NCI-H748 (cell line): ENCODE results near the gene PPM1B.
"Not testable (repeated sequence)": the region's sequence is repeated elsewhere in the genome, so short reads cannot be mapped to it uniquely, and the experiment has no call there.

Source experiments
- DNase-seq: peaks from one replicate; lab custom pipeline; 2025; ENCODE audit not compliant: unreplicated experiment; lab: John Stamatoyannopoulos, UW

Gene PPM1B

DNA sequence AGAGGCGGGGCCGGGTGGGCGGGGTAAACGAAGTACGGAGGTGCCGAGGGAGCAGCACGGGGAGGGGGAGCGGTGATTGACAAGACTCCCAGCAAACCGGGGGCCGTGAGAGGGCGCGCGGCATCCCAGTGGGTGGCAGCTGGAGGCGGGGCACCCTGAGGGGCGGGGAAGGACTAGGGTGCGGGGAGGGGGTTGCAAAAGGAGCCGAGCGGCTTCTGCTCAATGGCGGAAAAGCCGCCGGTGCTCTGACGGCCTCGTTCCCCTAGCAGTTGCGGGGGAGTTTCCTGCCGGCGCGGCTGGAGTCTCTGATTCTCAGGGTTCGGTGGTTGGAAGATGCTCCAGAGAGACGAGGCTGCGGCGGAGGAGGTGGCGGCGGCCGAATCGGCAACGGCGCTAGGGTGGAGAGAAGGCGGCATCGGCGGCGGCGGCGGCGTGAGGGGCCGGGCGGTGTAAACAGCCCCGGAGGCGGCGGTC is at the start of gene PPM1B:
Gene PPM1B, plus strand, starts transcription at position 195 of the 474 bp plus-strand sequence. CDS start 32,325 bp downstream, outside the sequence.
- no peak for DNase-seq

DNA sequence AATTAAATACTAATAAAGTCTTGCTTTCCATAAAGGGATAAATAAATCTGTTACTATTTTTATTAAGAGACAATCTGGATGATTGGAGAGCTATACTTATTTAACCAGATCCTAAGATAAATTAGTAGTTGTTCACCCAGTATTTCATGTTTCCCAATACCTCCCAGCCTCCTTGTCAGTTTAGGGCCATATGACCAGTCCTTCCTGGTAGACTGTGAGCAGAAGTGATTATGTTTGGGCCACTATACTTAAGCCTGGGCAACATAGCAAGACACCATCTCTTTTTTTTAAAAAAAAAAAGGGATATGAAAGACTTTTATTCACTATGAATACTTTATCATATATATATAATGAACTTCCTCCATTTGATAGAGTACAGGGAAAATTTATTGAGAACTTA is 48.8 kb upstream of the PPM1B start:
- no peak for DNase-seq

DNA sequence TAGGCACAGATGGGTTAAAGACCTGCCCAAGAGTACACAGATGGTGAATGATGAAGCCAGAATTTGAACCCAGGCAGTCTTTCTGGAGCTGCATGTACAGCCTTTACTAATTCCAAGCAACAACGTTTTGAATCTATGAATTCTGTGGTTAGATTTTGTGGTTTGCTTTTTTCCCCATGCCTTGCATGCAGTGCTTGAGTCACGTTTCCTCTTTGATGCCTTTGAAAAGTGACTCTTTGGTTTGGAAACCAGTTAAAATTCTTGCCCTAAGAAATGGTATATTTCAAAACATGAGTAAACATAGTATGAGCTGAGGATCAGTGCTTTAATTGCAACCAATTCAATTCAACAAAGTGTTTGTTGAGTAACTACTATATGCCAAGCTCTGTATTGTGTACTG is 48.2 kb upstream of the PPM1B start:
- DNase-seq = no peak

DNA sequence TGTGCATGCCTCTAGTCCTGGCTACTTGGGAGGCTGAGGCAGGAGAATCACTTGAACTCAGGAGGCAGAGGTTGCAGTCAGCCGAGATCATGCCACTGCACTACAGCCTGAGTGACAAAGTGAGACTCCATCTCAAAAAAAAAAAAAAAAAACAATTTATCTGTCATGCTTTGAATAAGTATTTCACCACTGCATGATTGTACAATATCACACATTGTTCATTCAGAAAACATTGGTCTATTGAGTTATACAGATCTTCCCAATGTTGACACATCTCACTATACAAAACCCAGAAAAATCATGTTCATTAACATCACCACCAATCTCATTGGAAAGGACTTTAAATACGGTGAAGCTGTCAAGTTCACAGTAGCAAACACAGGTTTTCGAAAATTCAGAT is 46.8 kb upstream of the PPM1B start:
- no peak for DNase-seq

DNA sequence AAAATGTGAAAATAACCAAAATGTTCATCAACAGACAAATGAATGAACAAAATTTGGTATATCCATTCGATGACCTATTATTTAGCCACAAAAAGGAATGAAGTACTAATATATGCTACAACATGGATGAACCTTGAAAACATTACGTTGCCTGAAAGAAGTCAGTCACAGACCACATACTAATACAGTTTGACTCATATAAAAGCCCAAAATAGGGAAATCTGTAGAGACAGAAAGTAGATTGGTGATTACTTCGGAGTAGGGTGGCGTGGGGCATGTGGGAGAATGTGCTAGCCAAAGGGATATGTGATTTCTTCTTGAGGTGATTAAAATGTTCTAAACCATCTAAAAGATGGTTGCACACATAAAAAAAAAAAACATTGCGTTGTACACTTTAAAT is 44.2 kb upstream of the PPM1B start:
- no peak for DNase-seq

DNA sequence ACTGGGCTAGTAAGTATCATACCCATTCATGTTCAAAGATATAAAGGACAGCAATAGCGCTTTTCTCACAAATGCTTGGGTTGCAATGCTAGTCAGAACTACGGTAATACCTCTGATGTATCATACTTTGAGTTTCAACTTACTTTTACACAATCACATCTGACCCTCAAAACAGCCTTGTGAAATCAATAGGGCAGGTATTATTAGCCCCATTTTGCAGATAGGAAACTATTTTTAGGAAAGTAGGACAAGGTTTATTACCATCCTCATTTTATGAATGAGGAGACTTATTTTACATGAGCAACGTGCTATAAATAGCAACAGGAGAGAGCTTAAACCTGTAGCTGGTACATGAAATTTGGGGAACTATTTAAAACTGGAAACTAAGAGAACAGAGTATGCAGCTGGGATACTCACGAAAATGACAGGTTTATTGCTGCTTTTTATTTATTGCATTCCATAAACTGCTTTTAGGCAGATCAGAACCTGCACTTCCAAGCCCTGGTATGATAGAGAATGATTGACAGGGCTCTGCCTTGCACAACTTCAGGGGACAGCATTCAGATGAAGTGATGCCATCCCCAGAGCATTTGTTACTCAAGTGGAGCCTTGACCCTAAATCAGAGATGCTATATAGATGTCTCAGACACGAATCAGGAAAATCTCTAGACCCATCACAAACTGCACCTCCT is 42.4 kb upstream of the PPM1B start:
- no peak for DNase-seq

DNA sequence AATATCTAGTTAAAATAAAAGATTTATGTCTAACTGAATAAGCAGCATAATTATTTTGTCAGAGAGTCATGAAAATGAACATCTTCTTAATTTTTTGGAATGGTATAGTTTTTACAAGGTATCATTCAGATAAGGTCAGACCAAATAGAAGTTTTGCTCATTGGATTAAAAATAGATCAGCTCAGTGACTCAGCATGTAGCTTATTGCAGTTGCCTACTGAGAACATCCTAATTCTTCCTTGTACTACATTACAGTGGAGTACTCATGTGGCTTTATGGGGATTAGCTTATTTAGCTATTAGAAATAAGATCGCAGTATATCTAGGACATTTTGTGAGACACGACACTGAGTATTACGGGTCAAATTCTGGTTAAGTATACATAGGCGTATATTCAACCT is 38.2 kb upstream of the PPM1B start:
- DNase-seq = no peak

DNA sequence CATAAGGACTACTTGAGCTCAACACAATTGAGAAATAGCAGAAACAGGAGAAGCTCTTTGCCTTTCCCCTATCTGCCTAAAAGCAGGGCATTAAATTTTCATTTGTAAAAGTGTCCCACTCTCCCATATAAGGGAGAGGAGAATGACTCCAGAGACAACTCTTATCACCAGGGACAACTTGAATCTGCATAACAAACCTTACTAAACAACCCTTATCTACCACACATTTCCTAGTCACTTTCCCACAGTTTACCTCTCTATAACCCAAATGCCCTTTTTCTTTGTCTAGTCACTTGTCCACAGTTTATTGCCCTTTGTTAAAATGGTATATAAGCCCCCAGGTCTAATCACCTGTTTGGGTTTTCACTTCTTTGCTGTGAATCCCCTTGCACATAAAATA is 37.5 kb upstream of the PPM1B start:
- DNase-seq = no peak

DNA sequence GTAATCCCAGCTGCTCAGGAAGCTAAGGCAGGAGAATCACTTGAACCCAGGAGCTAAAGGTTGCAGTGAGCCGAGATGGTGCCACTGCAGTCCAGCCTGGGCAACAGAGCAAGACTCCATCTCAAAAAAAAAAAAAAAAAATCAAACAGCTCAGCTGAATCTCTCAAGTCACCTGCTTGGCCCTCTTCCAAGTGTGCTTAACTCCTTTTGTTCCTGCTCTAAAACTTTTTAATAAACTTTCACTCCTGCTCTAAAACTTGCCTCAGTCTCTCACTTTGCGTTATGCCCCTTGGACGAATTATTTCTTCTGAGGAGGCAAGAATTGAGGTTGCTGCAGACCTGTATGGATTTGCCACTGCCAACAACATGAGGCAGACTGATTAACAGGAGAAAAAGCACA is 35.1 kb upstream of the PPM1B start:
- not testable (repeated sequence) for DNase-seq

DNA sequence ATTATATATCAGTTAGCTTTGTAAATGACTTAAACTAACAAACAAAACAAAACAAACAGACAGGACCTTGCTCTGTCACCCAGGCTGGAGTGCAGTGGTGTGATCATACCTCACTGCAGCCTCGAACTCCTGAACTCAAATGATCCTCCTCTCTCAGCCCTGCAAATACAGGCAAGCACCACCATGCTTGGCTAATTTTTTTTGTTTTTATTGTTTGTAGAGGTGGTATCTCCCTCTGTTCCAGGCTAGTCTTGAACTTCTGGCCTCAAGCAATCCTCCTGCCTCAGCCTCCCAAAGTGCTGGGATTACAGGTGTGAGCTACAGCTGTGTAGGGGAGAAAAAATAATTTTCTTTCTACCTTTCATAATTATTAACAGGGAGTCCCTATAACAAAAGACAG is 33.8 kb upstream of the PPM1B start:
- no peak for DNase-seq

DNA sequence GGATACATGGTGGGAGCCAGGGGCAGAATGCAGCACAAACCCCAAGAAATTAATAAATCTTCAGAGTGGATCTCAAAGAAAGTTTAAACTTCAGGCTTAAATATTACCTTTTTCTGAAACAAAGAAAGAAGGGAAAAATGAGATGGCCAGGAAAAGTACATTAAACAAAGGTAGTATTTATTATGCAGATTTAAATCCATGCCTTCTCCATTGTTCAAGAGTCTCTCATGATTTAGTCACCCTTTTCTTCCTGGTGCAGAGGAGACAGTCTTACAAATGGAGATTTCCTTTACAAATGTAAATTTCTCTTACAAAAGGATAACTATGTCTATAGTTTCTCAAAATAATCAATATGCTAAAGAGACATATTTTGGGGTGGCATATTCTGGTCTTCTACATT is 33.4 kb upstream of the PPM1B start:
- DNase-seq = no peak

DNA sequence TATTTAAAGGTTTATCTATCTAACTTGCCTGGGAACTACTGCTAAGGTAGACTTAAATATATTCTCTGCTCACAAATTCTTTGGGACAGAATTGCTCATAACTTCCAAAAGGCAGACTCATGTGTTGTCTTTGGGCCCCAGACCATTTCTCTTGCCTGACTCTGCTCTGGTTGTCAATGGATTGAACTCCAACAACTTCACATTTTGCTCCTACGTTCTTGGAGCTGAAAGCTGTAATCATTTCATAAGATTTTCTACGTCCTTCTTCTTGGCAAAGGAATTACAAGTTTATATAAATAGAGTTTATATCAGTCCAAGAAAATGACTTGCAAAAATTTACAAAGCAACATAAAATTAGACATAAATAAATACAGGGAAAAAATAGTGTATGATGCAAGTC is 32.9 kb upstream of the PPM1B start:
- DNase-seq = no peak

DNA sequence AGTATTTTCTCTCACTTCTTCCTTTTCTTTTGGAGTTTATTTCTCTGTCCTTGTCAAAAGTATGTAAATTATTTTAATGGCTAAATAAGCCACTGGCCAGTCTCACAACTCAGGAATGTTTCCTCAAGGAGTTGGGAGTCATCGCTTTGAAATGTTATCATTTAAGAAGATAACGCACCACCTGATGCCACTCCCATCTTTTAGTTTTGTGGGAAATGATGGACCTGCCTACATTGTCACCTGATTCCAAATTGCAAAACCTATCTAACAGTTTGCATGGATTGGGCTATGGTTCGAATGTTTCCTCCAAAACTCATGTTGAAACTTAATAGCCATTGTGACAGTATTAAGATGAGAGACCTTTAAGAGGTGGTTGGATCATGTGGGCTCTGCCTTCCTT is 32.4 kb upstream of the PPM1B start:
- no peak for DNase-seq

DNA sequence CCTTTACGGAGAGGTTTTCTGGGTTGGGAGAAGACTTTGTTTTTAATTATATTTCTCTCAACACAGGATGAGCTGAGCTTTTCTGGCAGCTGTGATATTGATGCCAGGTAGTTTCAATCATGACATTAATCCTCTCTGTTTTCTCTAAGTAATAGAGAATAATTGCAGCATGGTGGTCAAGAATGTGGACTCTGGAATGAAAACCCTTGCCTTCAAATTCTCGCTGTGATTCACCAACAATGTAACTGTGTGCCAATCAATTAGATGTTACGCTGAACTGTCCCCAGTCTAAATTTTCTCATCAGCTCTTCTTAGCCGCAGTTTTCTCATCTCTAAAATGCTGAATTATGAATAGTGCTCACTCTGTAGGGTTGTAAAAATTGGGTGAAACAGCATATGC is 31.6 kb upstream of the PPM1B start:
- no peak for DNase-seq

DNA sequence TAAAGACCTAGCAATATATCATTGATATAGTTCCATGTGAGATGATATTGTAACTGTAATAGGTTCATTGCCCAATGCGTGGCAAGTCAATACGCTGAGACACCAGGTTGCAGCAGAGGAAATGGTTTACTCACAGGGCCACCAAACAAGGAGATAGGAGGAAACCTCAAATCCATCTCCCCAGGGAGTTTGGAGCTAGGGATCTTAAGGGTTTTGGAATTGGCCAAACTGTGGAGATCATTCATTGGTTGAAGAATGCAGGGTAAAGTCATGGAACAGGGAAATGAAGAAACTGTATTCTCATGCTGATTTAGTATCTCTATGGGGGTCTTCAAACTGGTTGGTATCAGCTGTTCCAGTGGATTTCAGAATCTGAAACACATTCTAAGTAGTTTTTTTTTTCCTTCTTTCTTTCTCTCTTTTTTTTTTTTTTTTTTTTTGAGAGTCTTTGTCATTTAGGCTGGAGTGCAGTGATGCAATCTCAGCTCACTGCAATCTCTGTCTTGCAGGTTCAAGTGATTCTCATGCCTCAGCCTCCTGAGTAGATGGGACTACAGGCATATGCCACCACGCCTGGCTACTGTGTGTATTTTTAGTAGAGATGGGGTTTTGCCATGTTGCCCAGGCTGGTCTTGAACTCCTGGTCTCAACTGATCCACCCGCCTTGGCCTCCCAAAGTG is 30.7 kb upstream of the PPM1B start:
- no peak for DNase-seq

DNA sequence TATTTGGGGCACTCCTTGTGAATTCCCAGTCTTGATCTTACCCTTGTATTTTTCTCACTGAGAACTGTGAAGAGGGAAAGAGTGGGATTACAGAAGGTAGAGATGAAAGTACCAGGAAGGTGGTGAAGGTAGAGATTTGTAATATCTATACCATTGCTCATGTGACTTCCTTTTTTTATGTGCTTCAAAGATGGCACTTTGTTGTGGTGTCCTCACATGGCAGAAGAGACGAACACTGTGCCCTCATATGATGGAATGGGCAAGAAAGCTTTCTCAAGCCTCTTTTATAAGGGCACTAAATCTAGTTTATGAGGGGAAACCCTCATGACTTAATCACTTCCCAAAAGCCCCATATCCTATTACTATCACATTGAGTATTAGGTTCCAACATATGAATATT is 28.9 kb upstream of the PPM1B start:
- no peak for DNase-seq

DNA sequence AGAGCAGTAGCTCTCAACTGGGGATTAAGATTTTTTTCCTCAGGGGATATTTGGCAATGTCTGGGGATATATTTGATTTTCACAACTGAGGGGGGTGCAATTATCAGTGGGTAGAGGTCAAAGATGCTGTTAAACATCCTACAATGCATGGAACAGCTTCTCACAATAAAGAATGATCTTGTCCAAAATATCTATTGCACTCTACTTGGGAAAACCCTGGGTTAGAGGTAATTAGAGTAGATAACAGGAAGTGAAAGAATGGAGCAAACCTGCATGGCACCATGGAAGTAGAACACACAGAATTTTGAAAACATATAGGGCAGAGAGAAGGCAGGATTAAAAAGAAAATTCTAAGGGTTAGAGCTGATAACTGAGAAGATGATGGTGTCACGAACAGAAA is 26.4 kb upstream of the PPM1B start:
- DNase-seq = no peak

DNA sequence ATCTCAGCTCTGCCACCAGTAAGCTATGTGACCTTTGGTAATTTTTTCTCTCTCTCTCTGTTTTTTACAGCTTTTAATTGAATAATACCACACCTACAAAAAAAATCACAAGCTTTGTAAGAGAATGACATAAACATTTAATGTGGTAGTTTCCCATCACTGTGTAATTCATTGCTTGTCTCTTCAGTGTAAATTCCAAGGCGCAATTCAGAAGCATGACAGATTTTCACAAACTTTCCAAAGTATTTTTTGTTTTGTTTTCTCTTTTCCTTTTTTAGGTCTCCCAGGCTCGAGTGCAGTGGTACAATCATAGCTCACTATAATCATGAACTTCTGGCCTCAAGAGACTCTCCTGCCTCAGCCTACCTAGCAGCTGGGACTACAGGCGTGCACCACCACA is 25.0 kb upstream of the PPM1B start:
- DNase-seq = no peak

DNA sequence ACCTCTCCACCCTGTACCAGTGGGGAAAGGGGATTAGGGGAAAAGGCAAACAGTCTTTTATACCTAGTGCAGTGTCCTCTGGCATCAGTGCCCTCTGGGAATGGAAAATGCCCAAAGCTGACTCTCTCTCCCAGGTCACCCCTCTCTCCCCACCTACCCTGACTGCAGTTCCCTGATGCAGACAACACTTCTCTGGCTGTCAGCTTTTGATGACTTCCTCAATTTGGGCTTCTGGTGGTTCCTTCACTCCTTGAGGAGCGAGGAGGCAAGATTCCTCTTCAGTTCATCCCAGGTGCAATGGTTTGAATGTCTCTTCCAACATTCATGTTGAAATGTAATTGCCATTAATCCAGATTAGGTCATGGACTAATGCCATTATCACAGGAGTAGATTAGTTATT is 19.7 kb upstream of the PPM1B start:
- DNase-seq = no peak

DNA sequence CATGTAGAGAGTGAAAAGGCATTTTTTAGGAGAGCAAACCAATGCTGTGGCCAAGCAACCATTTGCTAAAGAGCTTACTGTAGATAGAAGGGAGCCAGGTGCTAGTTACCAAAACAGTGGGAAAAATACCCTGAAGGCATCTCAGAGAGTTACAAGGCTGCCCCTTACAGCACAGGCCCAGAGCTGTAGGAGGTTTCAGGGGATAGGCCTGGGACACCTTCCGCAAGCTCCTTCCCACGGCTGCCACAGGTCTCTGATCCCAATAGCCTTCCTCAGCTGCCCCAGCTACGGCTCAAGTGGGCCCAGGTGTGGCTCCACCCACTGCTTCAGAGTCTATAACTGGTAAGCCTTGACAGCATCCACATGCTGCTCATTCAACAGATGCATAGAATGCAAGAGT is 18.2 kb upstream of the PPM1B start:
- no peak for DNase-seq

DNA sequence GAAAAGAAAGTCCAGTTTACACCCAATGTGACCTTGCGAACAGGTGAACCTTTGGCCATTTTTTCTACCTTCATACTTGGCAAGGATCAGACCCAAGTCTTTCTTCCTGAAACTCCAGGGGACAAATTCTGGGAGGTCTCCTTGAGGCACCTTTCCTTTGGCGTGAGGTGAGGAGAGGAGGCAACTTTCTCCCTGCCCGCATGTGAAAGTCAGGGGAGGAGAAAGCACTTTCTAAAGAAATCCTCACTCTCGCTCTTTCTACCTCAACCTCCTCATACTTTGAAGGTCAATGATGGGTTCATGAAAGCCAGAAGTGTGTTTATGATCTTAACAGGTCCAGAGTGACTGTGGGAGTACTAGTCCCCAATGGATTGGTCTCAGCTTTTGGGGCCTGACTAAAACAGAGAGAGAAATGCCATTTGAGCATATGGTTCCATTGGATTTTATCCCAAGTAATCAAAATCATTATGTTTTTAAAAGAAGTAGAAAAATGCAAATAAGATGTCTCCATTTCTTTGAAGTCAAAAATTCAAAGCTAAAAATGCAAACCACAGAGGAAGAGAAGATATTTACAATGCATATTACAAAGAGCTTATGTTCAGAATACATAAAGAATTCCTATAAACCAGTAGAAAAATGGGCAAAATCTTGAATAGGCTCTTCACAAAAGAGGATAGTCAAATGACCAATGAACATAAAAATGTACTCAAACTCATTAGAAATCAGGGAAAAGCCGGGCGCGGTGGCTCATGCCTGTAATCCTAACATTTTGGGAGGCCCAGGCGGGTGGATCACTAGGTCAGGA is 15.6 kb upstream of the PPM1B start:
- DNase-seq = no peak
